SK-N-SH treated with all-trans-retinoic acid at 6 μM for 48 hours (cell line): Measurements from ENCODE around the gene DHTKD1.

Experiments
- ARNTL ChIP-seq: fragments of 450-650 bp; formaldehyde crosslinking; IDR thresholded peaks from 2 replicates; pipeline ENCODE4 v1.5.0; 2020; ENCODE audit warnings: low read depth, mild to moderate bottlenecking, moderate library complexity, borderline replicate concordance
- ESRRG ChIP-seq: fragments of 250-450 bp; sonication (Bioruptor Pico); IDR thresholded peaks from 2 replicates; pipeline ENCODE4 v1.6.1; 2021; ENCODE audit warnings: mild to moderate bottlenecking
- ISL1 ChIP-seq: fragments of 250-450 bp; sonication (Bioruptor Pico); IDR thresholded peaks from 2 replicates; pipeline ENCODE4 v2.1.2; 2022; ENCODE audit warnings: mild to moderate bottlenecking, moderate library complexity
- OSR1 ChIP-seq: fragments of 250-450 bp; sonication (Bioruptor Pico); IDR thresholded peaks from 2 replicates; pipeline ENCODE4 v1.8.0; 2022; ENCODE audit warnings: moderate library complexity, mild to moderate bottlenecking, inconsistent platforms
- ZC3H10 ChIP-seq: fragments of 250-450 bp; sonication (Bioruptor Pico); IDR thresholded peaks from 2 replicates; pipeline ENCODE4 v1.5.1; 2021; ENCODE audit warnings: mild to moderate bottlenecking, moderate library complexity
- ZFP3 ChIP-seq: fragments of 250-450 bp; sonication (Bioruptor Pico); IDR thresholded peaks from 2 replicates; pipeline ENCODE4 v1.5.0; 2020; ENCODE audit warnings: mild to moderate bottlenecking, moderate library complexity
- ZFP30 ChIP-seq: fragments of 450-650 bp; formaldehyde crosslinking; IDR thresholded peaks from 2 replicates; pipeline ENCODE4 v1.5.0; 2022; ENCODE audit warnings: mild to moderate bottlenecking, moderate library complexity
- TF ChIP-seq, protein P1 (sequence below): fragments of 250-450 bp; sonication (Bioruptor Pico); IDR thresholded peaks from 2 replicates; pipeline ENCODE4 v1.5.1; 2020; ENCODE audit warnings: low read depth, mild to moderate bottlenecking, moderate library complexity

DNA sequence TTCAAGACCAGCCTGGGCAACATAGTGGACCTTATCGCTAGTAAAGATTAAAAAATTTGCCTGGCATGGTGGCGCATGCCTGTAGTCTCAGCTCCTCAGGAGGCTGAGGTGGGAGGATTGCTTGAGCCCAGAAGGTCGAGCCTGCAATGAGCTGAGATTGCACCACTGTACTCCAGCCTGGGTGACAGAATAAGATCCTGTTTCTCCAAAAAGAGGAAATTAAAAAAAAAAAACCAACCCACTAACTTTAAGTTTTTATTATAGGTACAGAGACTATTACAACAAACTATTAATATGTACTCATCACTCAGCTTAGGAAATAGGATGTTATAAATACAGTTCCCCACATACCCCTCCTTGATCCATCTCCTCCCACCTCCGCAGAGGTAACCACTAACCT is 30.2 kb downstream of the DHTKD1 start:
- TF ChIP-seq ARNTL = no peak
- no peak for TF ChIP-seq ISL1 (CRISPR knock-in tag)
- no peak for TF ChIP-seq ZC3H10 (CRISPR knock-in tag)
- TF ChIP-seq, protein P1, sequence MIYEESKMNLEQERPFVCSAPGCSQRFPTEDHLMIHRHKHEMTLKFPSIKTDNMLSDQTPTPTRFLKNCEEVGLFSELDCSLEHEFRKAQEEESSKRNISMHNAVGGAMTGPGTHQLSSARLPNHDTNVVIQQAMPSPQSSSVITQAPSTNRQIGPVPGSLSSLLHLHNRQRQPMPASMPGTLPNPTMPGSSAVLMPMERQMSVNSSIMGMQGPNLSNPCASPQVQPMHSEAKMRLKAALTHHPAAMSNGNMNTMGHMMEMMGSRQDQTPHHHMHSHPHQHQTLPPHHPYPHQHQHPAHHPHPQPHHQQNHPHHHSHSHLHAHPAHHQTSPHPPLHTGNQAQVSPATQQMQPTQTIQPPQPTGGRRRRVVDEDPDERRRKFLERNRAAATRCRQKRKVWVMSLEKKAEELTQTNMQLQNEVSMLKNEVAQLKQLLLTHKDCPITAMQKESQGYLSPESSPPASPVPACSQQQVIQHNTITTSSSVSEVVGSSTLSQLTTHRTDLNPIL = no peak
- TF ChIP-seq ZFP3 (CRISPR knock-in tag) = no peak
- TF ChIP-seq ESRRG = no peak
- no peak for TF ChIP-seq ZFP30 (CRISPR knock-in tag)
- TF ChIP-seq OSR1 = no peak
